GM19468 (cell line): ENCODE measurements around the gene GAGE13.
"Not testable (repeated sequence)": the region's sequence is repeated elsewhere in the genome, so short reads cannot be mapped to it uniquely, and the experiment has no call there.

Experiments
- ATAC-seq: cut with Tn5 transposase; IDR thresholded peaks from one replicate; pipeline ENCODE4 v1.9.1; 2021; ENCODE audit warnings: mild to moderate bottlenecking, moderate library complexity, moderate number of reproducible peaks; ENCODE audit not compliant: unreplicated experiment; ENCODE audit errors: extremely low read depth

The GAGE13 gene

GRCh38 chrX:49323735-49324134, 7.6 kb upstream of the GAGE13 start:
- ATAC-seq: not testable (repeated sequence)

GRCh38 chrX:49330421-49330820, 961 bp upstream of the GAGE13 start:
- not testable (repeated sequence) for ATAC-seq

GRCh38 chrX:49331841-49332240, 459 bp downstream of the GAGE13 start:
- ATAC-seq: not testable (repeated sequence)

- ATAC-seq: not testable (repeated sequence)
These were observed 10.1 kb downstream of the GAGE13 start for GRCh38 chrX:49341449-49341848.

GRCh38 chrX:49344496-49345175, 13.3 kb downstream of the GAGE13 start:
- not testable (repeated sequence) for ATAC-seq

- ATAC-seq: not testable (repeated sequence)
These were observed 14.0 kb downstream of the GAGE13 start for GRCh38 chrX:49345402-49345801.

GRCh38 chrX:49346150-49346549, 14.8 kb downstream of the GAGE13 start:
- not testable (repeated sequence) for ATAC-seq
